Uterus (tissue), 2 donors: ENCODE results near the gene SLC7A14.

Source experiments
- CTCF ChIP-seq, 4 experiments: fragments of 200-600 bp in 2 of 4; fragments of 450-650 bp in 2 of 4; sonication (generic) in 2 of 4; IDR thresholded peaks; one replicate each; pipeline ENCODE4 v1.5.1; 2016 to 2019; ENCODE audit warnings: antibody characterized with exemption in 4 of 4, mild to moderate bottlenecking in 2 of 4, moderate library complexity in 1 of 4
- POLR2A ChIP-seq, 2 donors: fragments of 450-650 bp; IDR thresholded peaks; one replicate each; pipeline ENCODE4 v1.6.1; 2016; ENCODE audit warnings: antibody characterized with exemption in 2 of 2, mild to moderate bottlenecking in 1 of 2, moderate library complexity in 1 of 2

- no peak for TF ChIP-seq CTCF (IDR thresholded peaks at IDR 0.05)
- TF ChIP-seq POLR2A (IDR thresholded peaks at IDR 0.05): no peak
These were observed 16.7 kb upstream of the SLC7A14 start for GRCh38 chr3:170602556-170602955.
